Measurements from ENCODE around the gene PLCB2. TPM values are rescaled to one million over a fixed set of nuclear protein-coding genes. Genes with fewer than 3 reads are reported as not detected.

PLCB2 gene
- total and polyA plus RNA-seq, 7 donors, result 0.73 to 4.6 (median 2.0) TPM

DNA sequence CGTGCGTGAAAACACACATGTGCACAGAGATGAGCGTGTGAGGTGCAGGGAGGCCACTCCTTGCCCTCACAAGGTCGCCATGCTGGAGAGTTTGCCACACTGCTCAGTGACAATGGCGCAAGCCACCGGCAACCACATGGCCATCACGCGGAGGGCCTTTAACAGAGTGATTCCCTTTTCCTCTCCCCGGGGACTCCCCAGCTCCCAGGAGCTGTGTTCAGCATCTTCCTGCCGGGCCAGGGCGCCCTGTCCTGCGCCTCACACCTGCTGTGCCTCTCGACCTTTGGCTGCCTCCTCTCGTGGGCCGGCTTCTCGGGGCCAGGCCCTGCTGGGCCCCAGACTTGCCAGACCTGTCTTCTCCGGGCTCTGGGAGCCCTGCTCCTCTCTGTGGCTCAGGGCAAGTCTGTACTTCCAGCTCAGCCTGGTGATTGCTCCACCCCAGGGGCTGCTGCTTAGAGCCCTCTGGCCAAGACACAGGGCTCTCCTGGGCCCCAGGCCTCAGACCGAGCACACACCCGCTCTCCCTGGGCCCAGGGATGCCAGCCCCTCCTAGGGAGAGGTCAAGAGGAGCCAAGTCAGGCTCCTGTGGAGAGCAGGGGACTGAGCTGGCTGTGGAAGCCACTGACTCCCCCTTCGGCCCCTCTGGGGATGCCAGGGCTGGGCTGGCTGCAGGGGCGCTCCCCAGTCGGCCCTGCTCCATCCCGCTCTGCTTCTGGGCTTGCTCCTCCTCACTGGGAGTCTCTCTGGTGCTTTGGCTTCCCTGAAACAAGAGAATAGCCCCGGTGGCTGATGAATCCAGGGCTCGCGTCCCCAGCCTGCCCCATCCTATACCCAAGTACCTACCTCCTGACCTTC lies 27.4 kb upstream of the PLCB2 start:
- DNase-seq, result peak in 1 of 2 donors; percentile 67
- Histone ChIP-seq H3K4me1 (peaks cover 80% of the 10 kb centered on the region), H3K9me3 (no peaks in the 10 kb centered on the region), H3K4me3 (no peak overlapping the region), H3K27ac (peak overlapping the region; percentile 73), H3K36me3 (ENCODE audit: insufficient read depth in 1 of 2, low read depth in 1 of 2) (peaks cover 0 to 29% of the 10 kb centered on the region in 2 donors), H3K27me3 (ENCODE audit: insufficient read depth in 3 of 3, low read length in 2 of 3) (no peaks in the 10 kb centered on the region)
- 60 to 71% (median 61%) methylated on average over 26 of the region's 26 CpGs for WGBS, 3 donors
- TF ChIP-seq, protein P1, sequence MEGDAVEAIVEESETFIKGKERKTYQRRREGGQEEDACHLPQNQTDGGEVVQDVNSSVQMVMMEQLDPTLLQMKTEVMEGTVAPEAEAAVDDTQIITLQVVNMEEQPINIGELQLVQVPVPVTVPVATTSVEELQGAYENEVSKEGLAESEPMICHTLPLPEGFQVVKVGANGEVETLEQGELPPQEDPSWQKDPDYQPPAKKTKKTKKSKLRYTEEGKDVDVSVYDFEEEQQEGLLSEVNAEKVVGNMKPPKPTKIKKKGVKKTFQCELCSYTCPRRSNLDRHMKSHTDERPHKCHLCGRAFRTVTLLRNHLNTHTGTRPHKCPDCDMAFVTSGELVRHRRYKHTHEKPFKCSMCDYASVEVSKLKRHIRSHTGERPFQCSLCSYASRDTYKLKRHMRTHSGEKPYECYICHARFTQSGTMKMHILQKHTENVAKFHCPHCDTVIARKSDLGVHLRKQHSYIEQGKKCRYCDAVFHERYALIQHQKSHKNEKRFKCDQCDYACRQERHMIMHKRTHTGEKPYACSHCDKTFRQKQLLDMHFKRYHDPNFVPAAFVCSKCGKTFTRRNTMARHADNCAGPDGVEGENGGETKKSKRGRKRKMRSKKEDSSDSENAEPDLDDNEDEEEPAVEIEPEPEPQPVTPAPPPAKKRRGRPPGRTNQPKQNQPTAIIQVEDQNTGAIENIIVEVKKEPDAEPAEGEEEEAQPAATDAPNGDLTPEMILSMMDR (IDR thresholded peaks at IDR 0.05), result no peak
- intact Hi-C loops (cut with DNase I), result no loop called here
- no peak for ATAC-seq

DNA sequence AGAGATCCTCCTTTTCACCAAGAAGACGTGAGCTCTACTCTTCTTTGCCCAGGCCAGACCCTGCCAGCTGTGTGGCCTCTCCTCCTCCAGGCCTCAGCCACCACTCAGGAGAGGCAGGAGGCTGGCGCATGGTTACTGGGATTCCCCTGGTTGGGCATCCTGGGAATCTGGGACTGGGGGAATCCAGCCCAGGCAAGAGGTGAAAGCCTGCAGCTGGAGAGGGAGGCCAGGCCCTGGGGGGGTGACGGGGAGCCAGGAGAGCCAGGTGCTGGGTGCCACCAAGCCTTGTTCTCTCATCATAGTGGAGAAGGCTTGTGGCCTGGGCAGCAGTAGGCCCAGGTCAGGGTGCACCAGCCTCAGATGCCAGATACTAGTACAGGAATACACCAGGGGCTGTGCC lies 26.8 kb upstream of the PLCB2 start:
- no peak for DNase-seq
- Histone ChIP-seq H3K27ac (peak overlapping the region; percentile 73), H3K27me3 (ENCODE audit: insufficient read depth in 3 of 3, low read length in 2 of 3) (no peaks in the 10 kb centered on the region), H3K36me3 (ENCODE audit: insufficient read depth in 1 of 2, low read depth in 1 of 2) (peaks cover 0 to 29% of the 10 kb centered on the region in 2 donors), H3K4me3 (no peak overlapping the region), H3K4me1 (peaks cover 81% of the 10 kb centered on the region), H3K9me3 (no peaks in the 10 kb centered on the region)
- no peak for ATAC-seq
- TF ChIP-seq, protein P1 (IDR thresholded peaks at IDR 0.05), result no peak
- 63 to 77% (median 69%) methylated on average over 3 of the region's 3 CpGs for WGBS, 3 donors
- intact Hi-C loops (cut with DNase I), result no loop called here

DNA sequence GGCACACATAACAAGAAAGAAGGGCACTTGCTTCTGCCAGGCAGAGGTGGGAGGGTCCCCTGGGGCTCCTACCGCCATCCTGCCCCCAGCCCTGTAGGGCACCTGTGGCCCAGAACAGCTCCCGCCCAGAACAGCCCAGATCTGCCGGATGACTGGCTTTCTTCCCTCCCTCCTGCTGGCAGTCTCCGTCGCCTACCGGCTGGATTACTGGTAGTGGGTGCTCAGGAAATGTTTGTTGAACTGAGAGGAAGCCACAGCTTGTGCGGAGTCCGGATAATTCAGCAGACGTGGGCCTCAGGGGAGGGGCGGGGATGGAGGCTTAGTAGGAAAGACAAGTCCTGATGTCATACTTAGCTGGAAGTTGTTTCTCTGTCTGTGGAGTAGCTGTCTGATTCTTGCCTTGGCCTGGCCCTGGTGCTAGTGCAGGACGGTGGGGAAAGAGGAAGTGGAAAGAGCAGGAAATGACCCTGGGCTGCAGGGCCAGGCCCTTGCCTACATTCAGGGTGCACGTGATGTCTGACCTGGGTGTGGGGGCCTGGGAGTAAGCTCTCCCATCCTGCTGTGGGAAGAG lies 26.3 kb upstream of the PLCB2 start:
- peak; percentile 63 to 82 for DNase-seq
- no peak for ATAC-seq
- H3K9me3 ChIP-seq, result no peaks in the 10 kb centered on the region
- no peaks in the 10 kb centered on the region for H3K27me3 ChIP-seq (ENCODE audit: insufficient read depth in 3 of 3, low read length in 2 of 3)
- intact Hi-C loops (cut with DNase I), result no loop called here
- WGBS, 3 donors, result 28 to 32% (median 30%) methylated on average over 11 to 12 of the region's 12 CpGs
- peaks cover 0 to 29% of the 10 kb centered on the region in 2 donors for H3K36me3 ChIP-seq (ENCODE audit: insufficient read depth in 1 of 2, low read depth in 1 of 2)
- H3K4me1 ChIP-seq, result peaks cover 77% of the 10 kb centered on the region
- H3K27ac ChIP-seq, result peak overlapping the region; percentile 73
- TF ChIP-seq, protein P1 (IDR thresholded peaks at IDR 0.05), result no peak
- H3K4me3 ChIP-seq, result peak overlapping the region; percentile 22

DNA sequence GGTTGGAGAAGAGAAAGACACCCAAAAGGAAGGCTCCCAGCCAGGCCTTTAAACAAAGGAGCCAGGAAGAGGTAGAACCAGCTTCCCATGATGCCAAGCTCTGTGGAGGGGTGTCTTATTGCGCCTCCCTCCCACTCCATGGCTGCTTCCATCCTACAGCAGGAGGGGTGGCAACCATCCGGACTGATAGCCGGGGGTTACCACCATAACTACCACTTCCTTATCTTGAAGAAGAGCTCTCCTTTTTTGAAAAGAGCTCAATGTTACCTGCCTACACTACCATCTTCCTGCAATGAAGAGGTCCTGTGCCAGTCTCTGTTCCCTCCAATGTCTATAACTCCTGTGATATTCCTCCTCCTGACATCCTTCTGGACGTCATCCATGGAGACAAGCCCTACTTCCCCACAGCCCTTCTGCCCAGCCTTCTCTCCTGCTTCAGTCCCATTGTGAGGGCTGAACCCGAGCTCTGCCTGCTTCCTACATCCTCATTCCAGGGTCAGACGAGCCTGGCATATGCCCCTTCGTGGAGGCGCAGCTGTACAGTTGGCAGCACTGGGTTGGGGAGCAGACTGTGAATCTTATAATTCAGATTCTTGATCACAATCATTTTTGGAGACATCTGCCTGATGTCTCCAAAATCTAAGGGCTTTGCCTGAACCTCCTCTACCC lies 24.5 kb upstream of the PLCB2 start:
- Histone ChIP-seq H3K36me3 (ENCODE audit: insufficient read depth in 1 of 2, low read depth in 1 of 2) (peaks cover 0 to 36% of the 10 kb centered on the region in 2 donors), H3K9me3 (no peaks in the 10 kb centered on the region), H3K4me1 (peaks cover 71% of the 10 kb centered on the region), H3K4me3 (no peak overlapping the region), H3K27me3 (ENCODE audit: insufficient read depth in 3 of 3, low read length in 2 of 3) (no peaks in the 10 kb centered on the region), H3K27ac (peak overlapping the region; percentile 27)
- peak in 2 of 4 donors; percentile 13 for ATAC-seq
- DNase-seq, result no peak
- 44 to 70% (median 49%) methylated on average over 8 of the region's 8 CpGs for WGBS, 3 donors
- TF ChIP-seq, protein P1 (IDR thresholded peaks at IDR 0.05), result no peak
- intact Hi-C loops (cut with DNase I), result no loop called here
